ENCODE results near the gene CD300A.

- TF ChIP-seq, protein P1, sequence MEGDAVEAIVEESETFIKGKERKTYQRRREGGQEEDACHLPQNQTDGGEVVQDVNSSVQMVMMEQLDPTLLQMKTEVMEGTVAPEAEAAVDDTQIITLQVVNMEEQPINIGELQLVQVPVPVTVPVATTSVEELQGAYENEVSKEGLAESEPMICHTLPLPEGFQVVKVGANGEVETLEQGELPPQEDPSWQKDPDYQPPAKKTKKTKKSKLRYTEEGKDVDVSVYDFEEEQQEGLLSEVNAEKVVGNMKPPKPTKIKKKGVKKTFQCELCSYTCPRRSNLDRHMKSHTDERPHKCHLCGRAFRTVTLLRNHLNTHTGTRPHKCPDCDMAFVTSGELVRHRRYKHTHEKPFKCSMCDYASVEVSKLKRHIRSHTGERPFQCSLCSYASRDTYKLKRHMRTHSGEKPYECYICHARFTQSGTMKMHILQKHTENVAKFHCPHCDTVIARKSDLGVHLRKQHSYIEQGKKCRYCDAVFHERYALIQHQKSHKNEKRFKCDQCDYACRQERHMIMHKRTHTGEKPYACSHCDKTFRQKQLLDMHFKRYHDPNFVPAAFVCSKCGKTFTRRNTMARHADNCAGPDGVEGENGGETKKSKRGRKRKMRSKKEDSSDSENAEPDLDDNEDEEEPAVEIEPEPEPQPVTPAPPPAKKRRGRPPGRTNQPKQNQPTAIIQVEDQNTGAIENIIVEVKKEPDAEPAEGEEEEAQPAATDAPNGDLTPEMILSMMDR (IDR thresholded peaks at IDR 0.05 in 8 of 11, conservative IDR thresholded peaks at IDR 0.05 in 3 of 11): no peak
- TF ChIP-seq POLR2A (IDR thresholded peaks at IDR 0.05): no peak
Observed at GRCh38 chr17:74417178-74418045, 49.0 kb upstream of the CD300A start.

Data from spleen (tissue), 7 donors.